Measurements from ENCODE around the gene IRF6. TPM values are rescaled to one million over a fixed set of nuclear protein-coding genes. Genes with fewer than 3 reads are reported as not detected.
A peak's percentile ranks its signal among the peaks of the same experiment; 100 is the strongest.

The IRF6 gene
- total RNA-seq, 4 donors from 2014 or later, result 94.8 to 110 (median 98.6) TPM

DNA sequence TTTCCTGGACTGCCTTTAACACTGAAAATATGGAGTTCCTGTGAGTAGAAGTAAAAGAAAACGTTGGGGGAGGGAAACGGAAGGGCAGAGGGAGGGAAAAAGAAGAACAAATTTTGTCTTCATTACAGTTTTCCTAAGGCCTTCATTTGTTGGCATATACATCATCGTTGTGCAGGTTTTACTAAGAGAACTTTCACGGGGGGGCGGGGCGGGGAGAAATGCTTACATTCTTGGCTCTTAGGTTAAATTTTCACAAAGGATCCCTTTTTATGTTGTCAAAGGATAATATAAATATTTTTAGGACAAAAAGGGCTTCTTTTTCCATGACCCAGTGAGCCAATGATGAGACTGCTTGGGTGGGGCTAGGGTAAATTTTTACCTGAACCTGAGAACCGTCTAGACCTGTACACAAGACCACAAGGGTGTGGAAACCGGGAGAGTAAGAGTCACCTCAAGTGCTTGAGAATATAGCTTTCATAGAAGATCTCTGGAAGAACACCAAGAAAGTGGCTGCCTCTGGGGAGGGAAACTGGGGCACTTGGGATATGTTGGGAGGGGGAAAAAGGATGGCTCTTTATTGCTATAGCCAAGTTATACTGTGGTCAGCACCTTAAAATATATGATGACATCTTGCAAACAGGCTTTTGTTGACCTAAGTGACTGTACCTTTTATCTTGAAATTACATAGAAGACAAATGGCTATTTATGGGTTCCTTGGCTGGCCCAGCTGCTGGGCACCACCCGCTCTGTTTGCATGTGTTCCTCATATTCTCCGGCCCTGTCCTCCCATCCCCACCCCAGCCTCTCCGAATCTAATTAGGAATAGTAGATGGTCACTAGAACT, 19.9 kb upstream of the IRF6 start:
- no peak for DNase-seq
- Histone ChIP-seq H3K9me3 (no peaks in the 10 kb centered on the region), H3K27me3 (peaks cover 0 to 14% (median 0%) of the 10 kb centered on the region in 4 donors), H3K27ac (peak overlapping the region; percentile 51 to 87 (median 73)), H3K4me1 (peaks cover 0 to 78% (median 17%) of the 10 kb centered on the region in 3 donors), H3K4me3 (no peak overlapping the region), H3K36me3 (peaks cover 0 to 10% (median 0%) of the 10 kb centered on the region in 3 donors)
- WGBS, 2 donors, result 38 to 65% methylated on average over 11 of the region's 11 CpGs
- TF ChIP-seq POLR2A (IDR thresholded peaks at IDR 0.05), result no peak
- intact Hi-C loops (cut with DNase I), result no loop called here

DNA sequence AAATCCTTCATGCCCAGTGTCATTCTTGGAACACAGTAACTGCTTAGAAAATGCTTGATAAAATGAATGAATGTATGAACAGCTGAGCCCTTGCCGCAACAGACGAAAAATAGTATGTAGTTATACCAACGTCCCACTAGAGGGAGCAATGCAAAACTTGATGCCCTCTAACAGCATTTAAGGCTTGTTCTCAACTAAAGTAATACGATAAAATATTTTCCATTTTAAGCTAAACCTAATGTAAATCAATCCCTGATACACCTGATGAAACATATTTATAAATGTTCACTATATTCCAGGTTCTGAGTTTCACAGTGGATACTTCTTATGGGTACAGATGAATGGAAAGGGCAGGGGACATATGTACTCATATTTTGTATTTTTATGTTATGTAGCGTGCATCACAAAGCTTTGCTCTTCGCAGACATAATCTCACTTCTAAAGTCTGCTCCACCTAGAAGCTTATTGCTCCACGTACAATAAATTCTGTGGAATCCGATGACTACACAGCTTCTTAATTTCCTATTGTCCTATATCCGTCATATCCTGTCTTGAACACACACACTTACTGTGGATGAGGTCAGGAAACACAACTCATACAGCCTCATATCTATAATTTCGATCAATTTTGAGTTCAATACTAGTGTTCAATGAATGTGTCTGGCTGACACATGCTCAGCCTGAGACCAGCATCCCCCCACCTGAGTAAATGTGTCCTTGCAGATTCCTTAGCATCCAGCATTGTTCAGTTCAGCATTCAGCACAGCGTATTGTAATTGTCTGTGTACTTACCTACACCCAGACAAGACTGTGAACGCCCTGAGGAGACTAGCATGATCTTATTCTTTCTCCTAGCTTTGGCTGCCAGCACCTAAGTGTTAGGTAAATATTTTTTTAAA, 17.4 kb upstream of the IRF6 start:
- WGBS, 2 donors, result 18 to 30% methylated on average over 12 of the region's 12 CpGs
- Histone ChIP-seq H3K27ac (peak overlapping the region; percentile 76 to 87 (median 80)), H3K36me3 (no peaks in the 10 kb centered on the region), H3K9me3 (no peaks in the 10 kb centered on the region), H3K4me1 (peaks cover 0 to 60% (median 5%) of the 10 kb centered on the region in 3 donors), H3K27me3 (peaks cover 0 to 14% (median 0%) of the 10 kb centered on the region in 4 donors), H3K4me3 (peak overlapping the region in 2 of 4 donors; percentile 2 to 8)
- DNase-seq, result no peak
- TF ChIP-seq, protein P1, sequence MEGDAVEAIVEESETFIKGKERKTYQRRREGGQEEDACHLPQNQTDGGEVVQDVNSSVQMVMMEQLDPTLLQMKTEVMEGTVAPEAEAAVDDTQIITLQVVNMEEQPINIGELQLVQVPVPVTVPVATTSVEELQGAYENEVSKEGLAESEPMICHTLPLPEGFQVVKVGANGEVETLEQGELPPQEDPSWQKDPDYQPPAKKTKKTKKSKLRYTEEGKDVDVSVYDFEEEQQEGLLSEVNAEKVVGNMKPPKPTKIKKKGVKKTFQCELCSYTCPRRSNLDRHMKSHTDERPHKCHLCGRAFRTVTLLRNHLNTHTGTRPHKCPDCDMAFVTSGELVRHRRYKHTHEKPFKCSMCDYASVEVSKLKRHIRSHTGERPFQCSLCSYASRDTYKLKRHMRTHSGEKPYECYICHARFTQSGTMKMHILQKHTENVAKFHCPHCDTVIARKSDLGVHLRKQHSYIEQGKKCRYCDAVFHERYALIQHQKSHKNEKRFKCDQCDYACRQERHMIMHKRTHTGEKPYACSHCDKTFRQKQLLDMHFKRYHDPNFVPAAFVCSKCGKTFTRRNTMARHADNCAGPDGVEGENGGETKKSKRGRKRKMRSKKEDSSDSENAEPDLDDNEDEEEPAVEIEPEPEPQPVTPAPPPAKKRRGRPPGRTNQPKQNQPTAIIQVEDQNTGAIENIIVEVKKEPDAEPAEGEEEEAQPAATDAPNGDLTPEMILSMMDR (IDR thresholded peaks at IDR 0.05), result peak in 5 of 6 experiments; percentile 59 to 82 (median 69)
- TF ChIP-seq POLR2A (IDR thresholded peaks at IDR 0.05), result no peak
- intact Hi-C loops (cut with DNase I), result no loop called here

- TF ChIP-seq, protein P1 (IDR thresholded peaks at IDR 0.05), result no peak
- no peak for TF ChIP-seq POLR2A (IDR thresholded peaks at IDR 0.05)
- H3K27ac ChIP-seq, result peak overlapping the region; percentile 76 to 87 (median 80)
- intact Hi-C loops (cut with DNase I), result no loop called here
- 50% methylated on average over 7 of the region's 7 CpGs for WGBS, 2 donors
- no peak for DNase-seq
- no peaks in the 10 kb centered on the region for H3K9me3 ChIP-seq
- peaks cover 0 to 59% (median 4%) of the 10 kb centered on the region in 3 donors for H3K4me1 ChIP-seq
- peak overlapping the region in 2 of 4 donors; percentile 2 to 8 for H3K4me3 ChIP-seq
- peaks cover 0 to 14% (median 0%) of the 10 kb centered on the region in 4 donors for H3K27me3 ChIP-seq
- no peaks in the 10 kb centered on the region for H3K36me3 ChIP-seq
Observed at GRCh38 chr1:209822706-209823105, 16.8 kb upstream of the IRF6 start.

DNA sequence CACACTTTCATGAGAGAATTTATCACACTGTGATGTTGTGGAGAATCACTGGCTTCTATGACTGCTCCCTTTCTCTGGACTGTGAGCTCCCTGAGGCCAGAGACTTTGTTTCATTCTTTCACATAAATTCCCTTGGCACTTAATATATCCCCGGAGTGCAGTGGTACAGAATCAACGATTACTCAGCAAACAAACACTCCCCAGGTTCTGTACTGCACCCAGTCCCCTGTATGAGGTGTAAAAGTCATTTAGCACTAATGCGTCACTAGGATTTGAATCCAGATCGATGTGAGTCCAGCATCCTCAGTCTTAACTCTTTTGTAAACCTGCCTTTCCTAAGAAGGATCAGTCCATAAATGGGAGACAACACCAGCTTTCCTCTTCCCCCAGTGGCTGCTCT, 15.0 kb upstream of the IRF6 start:
- peaks cover 4 to 58% (median 4%) of the 10 kb centered on the region in 3 donors for H3K4me1 ChIP-seq
- WGBS, 2 donors, result 36 to 60% methylated on average over 4 of the region's 4 CpGs
- no peaks in the 10 kb centered on the region for H3K9me3 ChIP-seq
- peak overlapping the region in 2 of 4 donors; percentile 9 to 30 for H3K27ac ChIP-seq
- H3K4me3 ChIP-seq, result no peak overlapping the region
- TF ChIP-seq, protein P1 (IDR thresholded peaks at IDR 0.05), result no peak
- no peak for TF ChIP-seq POLR2A (IDR thresholded peaks at IDR 0.05)
- no peak for DNase-seq
- intact Hi-C loops (cut with DNase I), result no loop called here
- peaks cover 0 to 12% (median 0%) of the 10 kb centered on the region in 4 donors for H3K27me3 ChIP-seq
- H3K36me3 ChIP-seq, result no peaks in the 10 kb centered on the region

DNA sequence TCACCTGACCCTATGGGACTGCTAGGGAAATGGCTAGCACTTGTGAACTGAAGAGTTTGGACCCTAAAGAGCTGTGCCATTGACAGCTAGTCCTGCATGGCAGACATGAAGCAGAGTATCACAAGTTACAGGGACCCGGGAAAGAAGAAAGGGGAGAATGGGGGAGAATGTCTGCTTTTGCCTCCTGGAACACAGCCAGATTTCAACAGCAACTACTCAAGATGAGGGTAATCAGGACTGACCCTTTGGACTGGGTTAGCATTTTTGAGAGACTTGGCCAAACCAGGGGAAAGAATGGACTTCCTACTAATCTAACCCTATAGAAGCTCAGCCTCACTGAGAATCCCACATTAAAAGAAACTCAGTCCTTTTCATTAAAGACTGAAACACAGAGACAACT, 13.1 kb upstream of the IRF6 start:
- no peaks in the 10 kb centered on the region for H3K36me3 ChIP-seq
- peaks cover 0 to 8% (median 0%) of the 10 kb centered on the region in 4 donors for H3K27me3 ChIP-seq
- H3K4me1 ChIP-seq, result peaks cover 4 to 59% (median 14%) of the 10 kb centered on the region in 3 donors
- intact Hi-C loops (cut with DNase I), result no loop called here
- H3K4me3 ChIP-seq, result no peak overlapping the region
- no peaks in the 10 kb centered on the region for H3K9me3 ChIP-seq
- no peak overlapping the region for H3K27ac ChIP-seq
- 55% methylated on average over 1 of the region's 1 CpG for WGBS, 2 donors
- TF ChIP-seq POLR2A (IDR thresholded peaks at IDR 0.05), result no peak
- TF ChIP-seq, protein P1 (IDR thresholded peaks at IDR 0.05), result no peak
- no peak for DNase-seq

Measured in esophagus squamous epithelium (tissue), 5 donors.